ENCODE measurements around the gene OSBPL1A.

DNA sequence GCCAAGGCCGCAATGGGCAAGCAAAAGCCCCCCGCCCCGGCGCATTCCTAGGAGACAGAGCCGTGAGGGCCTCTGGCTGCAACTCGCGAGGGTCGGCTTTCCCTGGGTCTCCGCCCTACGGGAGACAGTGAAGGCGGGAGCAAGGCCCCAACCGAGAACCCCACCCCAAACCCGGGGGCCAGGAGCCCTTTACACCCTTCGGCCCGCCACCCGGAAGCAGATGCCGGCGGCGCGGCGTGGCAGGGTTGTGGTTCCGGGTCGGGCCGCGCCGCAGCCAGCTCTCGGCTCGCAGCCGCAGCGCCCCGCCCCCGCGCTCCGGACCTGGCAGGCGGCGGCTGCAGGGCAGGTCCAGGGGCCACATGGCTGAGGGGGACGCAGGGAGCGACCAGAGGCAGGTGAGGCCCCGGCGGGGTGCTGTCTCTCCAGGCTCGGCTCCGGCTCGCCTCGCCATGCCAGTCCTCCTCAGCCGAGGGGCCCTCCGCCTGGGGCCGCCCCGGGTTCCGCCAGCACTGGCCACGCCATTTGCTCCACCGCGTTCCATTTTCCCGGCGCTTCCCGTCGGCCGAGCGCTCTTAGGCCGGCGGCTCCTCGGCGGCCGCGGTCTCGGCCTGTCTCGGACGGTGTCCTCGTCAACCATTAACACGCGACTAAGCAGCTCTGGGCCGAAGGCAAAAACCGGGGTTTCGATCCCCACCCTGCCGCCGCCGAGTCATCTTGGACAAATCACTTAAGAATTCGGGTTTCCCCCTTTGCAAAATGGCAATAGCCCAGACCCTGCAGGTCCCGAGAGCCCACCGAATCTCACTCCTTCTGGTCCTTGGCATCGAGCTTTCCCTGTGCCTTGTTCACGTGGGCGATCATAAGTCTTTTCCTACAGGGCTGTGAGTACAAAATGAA lies 29.0 kb upstream of the OSBPL1A start, which contains the start of gene IMPACT:
- TF ChIP-seq POLR2A (IDR thresholded peaks at IDR 0.05): no peak
- TF ChIP-seq, protein P1, sequence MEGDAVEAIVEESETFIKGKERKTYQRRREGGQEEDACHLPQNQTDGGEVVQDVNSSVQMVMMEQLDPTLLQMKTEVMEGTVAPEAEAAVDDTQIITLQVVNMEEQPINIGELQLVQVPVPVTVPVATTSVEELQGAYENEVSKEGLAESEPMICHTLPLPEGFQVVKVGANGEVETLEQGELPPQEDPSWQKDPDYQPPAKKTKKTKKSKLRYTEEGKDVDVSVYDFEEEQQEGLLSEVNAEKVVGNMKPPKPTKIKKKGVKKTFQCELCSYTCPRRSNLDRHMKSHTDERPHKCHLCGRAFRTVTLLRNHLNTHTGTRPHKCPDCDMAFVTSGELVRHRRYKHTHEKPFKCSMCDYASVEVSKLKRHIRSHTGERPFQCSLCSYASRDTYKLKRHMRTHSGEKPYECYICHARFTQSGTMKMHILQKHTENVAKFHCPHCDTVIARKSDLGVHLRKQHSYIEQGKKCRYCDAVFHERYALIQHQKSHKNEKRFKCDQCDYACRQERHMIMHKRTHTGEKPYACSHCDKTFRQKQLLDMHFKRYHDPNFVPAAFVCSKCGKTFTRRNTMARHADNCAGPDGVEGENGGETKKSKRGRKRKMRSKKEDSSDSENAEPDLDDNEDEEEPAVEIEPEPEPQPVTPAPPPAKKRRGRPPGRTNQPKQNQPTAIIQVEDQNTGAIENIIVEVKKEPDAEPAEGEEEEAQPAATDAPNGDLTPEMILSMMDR (IDR thresholded peaks at IDR 0.05): no peak

Measured in suprapubic skin (tissue), 3 donors.